IMR-90 (cell line): ENCODE measurements around the gene RBP5. TPM values are rescaled to one million over a fixed set of nuclear protein-coding genes. Genes with fewer than 3 reads are reported as not detected.

Source experiments
- ATAC-seq: fragments of 200-7000 bp; cut with Tn5 transposase; 2 replicates; pipeline ENCODE4 v1.9.1; 2020; ENCODE audit warnings: low read depth, mild to moderate bottlenecking, moderate library complexity
- BruUV-seq: library from RNA; stranded (reverse); fragments of 400-500 nt; replicated peaks from 2 replicates; lab custom pipeline; 2021; lab: Mats Ljungman, UMichigan
- CTCF ChIA-PET: fragments of 300-600 bp; formaldehyde crosslinking; extraction: SDS; loops from one replicate; lab custom pipeline; 2021; ENCODE audit warnings: antibody characterized with exemption; lab: Yijun Ruan, JAX
- POLR2A ChIA-PET: fragments of 300-600 bp; sonication (Branson Sonifier 250); formaldehyde crosslinking; loops from one replicate; lab custom pipeline; 2022; ENCODE audit warnings: antibody characterized with exemption; ENCODE audit not compliant: unreplicated experiment; lab: Charles Lee
- DNase-seq: peaks from one replicate; pipeline ENCODE4 v3.0.0; 2013
- H2AFZ ChIP-seq: replicated peaks from 2 replicates; pipeline ENCODE3; 2013; ENCODE audit warnings: low read length, mild to moderate bottlenecking; ENCODE audit not compliant: poor library complexity
- H2AK5ac ChIP-seq: 2 replicates; pipeline ENCODE4 v1.6.1; 2013; ENCODE audit warnings: low read depth, low read length, inconsistent platforms
- H2AK9ac ChIP-seq: replicated peaks from 2 replicates; pipeline ENCODE3; 2013; ENCODE audit warnings: mild to moderate bottlenecking, low read depth, low read length, moderate library complexity; ENCODE audit not compliant: poor library complexity
- H2BK120ac ChIP-seq: 2 replicates; pipeline ENCODE4 v1.6.1; 2013; ENCODE audit warnings: low read depth, low read length, inconsistent platforms
- H2BK15ac ChIP-seq: 3 replicates; pipeline ENCODE4 v1.6.1; 2013; ENCODE audit warnings: low read depth, low read length, inconsistent platforms
- H2BK20ac ChIP-seq: 2 replicates; pipeline ENCODE4 v1.6.1; 2013; ENCODE audit warnings: low read depth, mild to moderate bottlenecking, inconsistent platforms, low read length, moderate library complexity
- H2BK5ac ChIP-seq: 2 replicates; pipeline ENCODE4 v1.6.1; 2013; ENCODE audit warnings: mild to moderate bottlenecking, low read depth, low read length, inconsistent platforms; ENCODE audit not compliant: poor library complexity, severe bottlenecking
- H3K14ac ChIP-seq: replicated peaks from 2 replicates; pipeline ENCODE4 v1.6.1; 2013; ENCODE audit warnings: low read depth, low read length, inconsistent platforms
- H3K18ac ChIP-seq: 2 replicates; pipeline ENCODE4 v1.6.1; 2013; ENCODE audit warnings: low read depth, low read length, control low read depth
- H3K23ac ChIP-seq: 2 replicates; pipeline ENCODE4 v1.6.1; 2013; ENCODE audit warnings: low read depth, low read length, inconsistent platforms
- H3K27ac ChIP-seq: 2 replicates; pipeline ENCODE4 v1.5.1; 2013; ENCODE audit warnings: mild to moderate bottlenecking, control low read depth, low read length; ENCODE audit not compliant: insufficient read depth
- H3K27me3 ChIP-seq: 2 replicates; pipeline ENCODE4 v1.6.1; 2013; ENCODE audit warnings: low read length; ENCODE audit not compliant: control insufficient read depth, insufficient read depth
- H3K36me3 ChIP-seq: 2 replicates; pipeline ENCODE4 v1.6.1; 2013; ENCODE audit warnings: low read length, mixed read lengths; ENCODE audit not compliant: control insufficient read depth, insufficient read depth
- H3K4ac ChIP-seq: 2 replicates; pipeline ENCODE4 v1.6.1; 2013; ENCODE audit warnings: low read depth, low read length, inconsistent platforms
- H3K4me1 ChIP-seq: 2 replicates; pipeline ENCODE4 v1.6.1; 2013; ENCODE audit warnings: low read length, mixed read lengths; ENCODE audit not compliant: control insufficient read depth, insufficient read depth
- H3K4me2 ChIP-seq: 2 replicates; pipeline ENCODE4 v1.6.1; 2013; ENCODE audit warnings: low read depth, mild to moderate bottlenecking, control low read depth, low read length, moderate library complexity
- H3K4me3 ChIP-seq: 2 replicates; pipeline ENCODE4 v1.5.1; 2013; ENCODE audit warnings: low read depth, mild to moderate bottlenecking, control low read depth, low read length, moderate library complexity; ENCODE audit not compliant: insufficient read depth
- H3K56ac ChIP-seq: 2 replicates; pipeline ENCODE4 v1.6.1; 2013; ENCODE audit warnings: low read length, inconsistent platforms; ENCODE audit not compliant: insufficient read depth; ENCODE audit errors: extremely low read depth
- H3K79me1 ChIP-seq, 2 experiments: 2 replicates each; pipeline ENCODE4 v1.6.1; 2013; ENCODE audit warnings: low read length in 2 of 2, inconsistent platforms in 1 of 2, low read depth in 1 of 2
- H3K9ac ChIP-seq: 2 replicates; pipeline ENCODE4 v1.6.1; 2013; ENCODE audit warnings: low read depth, low read length, control low read depth
- H3K9me1 ChIP-seq: 2 replicates; pipeline ENCODE4 v1.6.1; 2013; ENCODE audit warnings: low read length, inconsistent platforms; ENCODE audit not compliant: insufficient read depth
- H3K9me3 ChIP-seq: 2 replicates; pipeline ENCODE4 v1.6.1; 2013; ENCODE audit warnings: low read length; ENCODE audit not compliant: control insufficient read depth, insufficient read depth
- H4K20me1 ChIP-seq: 2 replicates; pipeline ENCODE4 v1.6.1; 2013; ENCODE audit warnings: low read length, inconsistent platforms; ENCODE audit not compliant: insufficient read depth
- H4K5ac ChIP-seq: 2 replicates; pipeline ENCODE4 v1.6.1; 2013; ENCODE audit warnings: mild to moderate bottlenecking, low read depth, low read length, control low read depth
- H4K8ac ChIP-seq, 2 experiments: 2 replicates each; pipeline ENCODE4 v1.6.1; 2013; ENCODE audit warnings: low read depth in 2 of 2, low read length in 2 of 2, control low read depth in 1 of 2, inconsistent platforms in 1 of 2
- H4K91ac ChIP-seq: 2 replicates; pipeline ENCODE4 v1.6.1; 2013; ENCODE audit warnings: low read depth, low read length, inconsistent platforms; ENCODE audit not compliant: insufficient read depth
- BHLHE40 ChIP-seq: fragments of 150-350 bp; IDR thresholded peaks from 2 replicates; pipeline ENCODE4 v1.6.1; 2016; ENCODE audit warnings: mild to moderate bottlenecking, low read depth, low read length
- CTCF ChIP-seq: conservative IDR thresholded peaks from 2 replicates; pipeline ENCODE4 v1.5.1; 2012; ENCODE audit warnings: mild to moderate bottlenecking, low read depth, low read length, improper control_type of control experiment
- MAFK ChIP-seq: IDR thresholded peaks from 2 replicates; pipeline ENCODE4 v1.6.1; 2012; ENCODE audit warnings: low read depth, low read length, improper control_type of control experiment
- NFE2L2 ChIP-seq: fragments of 150-350 bp; IDR thresholded peaks from 2 replicates; pipeline ENCODE4 v1.6.1; 2016; ENCODE audit warnings: low read depth, mild to moderate bottlenecking, low read length
- POLR2A ChIP-seq: IDR thresholded peaks from 2 replicates; pipeline ENCODE4 v1.6.1; 2012; ENCODE audit warnings: mild to moderate bottlenecking, low read depth, low read length
- RCOR1 ChIP-seq: IDR thresholded peaks from 2 replicates; pipeline ENCODE4 v1.6.1; 2012; ENCODE audit warnings: mild to moderate bottlenecking, low read length, improper control_type of control experiment; ENCODE audit not compliant: insufficient replicate concordance
- SMC3 ChIP-seq: fragments of 150-350 bp; IDR thresholded peaks from 2 replicates; pipeline ENCODE4 v1.6.1; 2016; ENCODE audit warnings: low read depth, mild to moderate bottlenecking, antibody characterized with exemption, low read length, moderate library complexity
- USF2 ChIP-seq: fragments of 150-350 bp; IDR thresholded peaks from 2 replicates; pipeline ENCODE4 v1.6.1; 2017; ENCODE audit warnings: mild to moderate bottlenecking, antibody characterized with exemption, low read length, low read depth
- WGBS, 2 experiments: methylation state at CpG; one replicate each; pipeline versions ENCODE4 v1.1.5 to v1.1.7; 2013; ENCODE audit warnings: missing lambda C conversion rate in 2 of 2; ENCODE audit not compliant: insufficient read length in 1 of 2; ENCODE audit errors: extremely low coverage in 2 of 2; 5-methylcytosine and 5-hydroxymethylcytosine counted together
- dilution Hi-C: fragments of 300-500 bp; cut with HindIII; formaldehyde crosslinking; loops from one replicate; pipeline ENCODE4 v1.14.3; 2018; ENCODE audit warnings: low sequenced_read_pairs; ENCODE audit not compliant: unreplicated experiment
- in situ Hi-C: fragments of 300-500 bp; cut with MboI; formaldehyde crosslinking; loops from 3 replicates; pipeline ENCODE4 v1.14.3; 2019; ENCODE audit warnings: low sequenced_read_pairs, inconsistent platforms, mixed read lengths
- intact Hi-C: fragments of 100-400 bp; cut with micrococcal nuclease; formaldehyde crosslinking; loops from 2 replicates; pipeline ENCODE4 v1.10.0; 2022
- polyA plus RNA-seq, 3 experiments: library from polyadenylated mRNA; depleted of rRNA; stranded (reverse); fragments of >200 nt; gene quantifications; 2 replicates each; pipeline ENCODE4 v1.2.3, GENCODE V29; 2012; ENCODE audit warnings: low replicate concordance in 1 of 3
- total RNA-seq: library from RNA; depleted of rRNA; stranded (reverse); fragments of >200 nt; gene quantifications from 2 replicates; pipeline ENCODE4 v1.2.3, GENCODE V29; 2012

The RBP5 gene
- total and polyA plus RNA-seq, 2 of the 4 experiments (the other 2 are of a cell fraction): 0.15 TPM; not detected in 1

- Histone ChIP-seq H2AK9ac (no peak overlapping the region), H2AFZ (no peak overlapping the region), H3K27ac (no peak overlapping the region), H3K23ac (no peak overlapping the region), H3K4me2 (no peak overlapping the region), H3K4me3 (no peak overlapping the region), H3K9ac (no peak overlapping the region), H3K4me1 (peaks cover 4% of the 10 kb centered on the region; the same call in 1 of the 2 replicates), H2BK20ac (no peak overlapping the region), H2BK15ac (no peak overlapping the region), H4K8ac (no peak overlapping the region), H4K5ac (no peak overlapping the region), H3K27me3 (no peaks in the 10 kb centered on the region), H2BK5ac (no peak overlapping the region), H3K56ac (no peak overlapping the region), H2BK120ac (no peak overlapping the region), H3K36me3 (peaks cover 26% of the 10 kb centered on the region), H3K9me1 (peaks cover 13% of the 10 kb centered on the region; the same call in 1 of the 2 replicates), H4K20me1 (peaks cover 4% of the 10 kb centered on the region), H3K14ac (no peak overlapping the region), H3K79me1 (peaks cover 11 to 14% of the 10 kb centered on the region in 2 experiments), H3K9me3 (no peaks in the 10 kb centered on the region), H2AK5ac (no peak overlapping the region), H4K91ac (no peak overlapping the region), H3K18ac (no peak overlapping the region), H3K4ac (no peak overlapping the region)
- DNase-seq (no peak), ATAC-seq (no peak)
- CTCF ChIA-PET: interaction anchor here (1.3 kb wide), 1 partner anchor 9 kb away, joined by 4 read pairs; the partner anchor contains the start of gene C1RL
- POLR2A ChIA-PET: interaction anchor here (0.7 kb wide), 1 partner anchor 776 kb away, joined by 6 read pairs; no protein-coding TSS in a partner anchor
- TF ChIP-seq MAFK (no peak), USF2 (no peak), POLR2A (no peak), RCOR1 (no peak), CTCF (no peak), SMC3 (no peak), NFE2L2 (no peak), BHLHE40 (no peak)
- dilution Hi-C loops: no loop called here
- intact Hi-C loops: no loop called here
- 84% methylated on average over 4 of the region's 9 CpGs; no CpG with 5 or more reads in 1 of the 2 experiments for WGBS, 2 experiments
- BruUV-seq: no TSS peak
- in situ Hi-C loops: no loop called here
Measured at GRCh38 chr12:7099290-7099996, 29.2 kb downstream of the RBP5 start.
